NCI-H82 treated with DMSO at 0.1 percent for 48 hours (cell line): ENCODE results near the gene KRTAP10-7.
"Not testable (repeated sequence)": the region's sequence is repeated elsewhere in the genome, so short reads cannot be mapped to it uniquely, and the experiment has no call there.

Source experiments
- DNase-seq: peaks from one replicate; lab custom pipeline; 2025; ENCODE audit not compliant: unreplicated experiment; lab: John Stamatoyannopoulos, UW

KRTAP10-7 gene

DNA sequence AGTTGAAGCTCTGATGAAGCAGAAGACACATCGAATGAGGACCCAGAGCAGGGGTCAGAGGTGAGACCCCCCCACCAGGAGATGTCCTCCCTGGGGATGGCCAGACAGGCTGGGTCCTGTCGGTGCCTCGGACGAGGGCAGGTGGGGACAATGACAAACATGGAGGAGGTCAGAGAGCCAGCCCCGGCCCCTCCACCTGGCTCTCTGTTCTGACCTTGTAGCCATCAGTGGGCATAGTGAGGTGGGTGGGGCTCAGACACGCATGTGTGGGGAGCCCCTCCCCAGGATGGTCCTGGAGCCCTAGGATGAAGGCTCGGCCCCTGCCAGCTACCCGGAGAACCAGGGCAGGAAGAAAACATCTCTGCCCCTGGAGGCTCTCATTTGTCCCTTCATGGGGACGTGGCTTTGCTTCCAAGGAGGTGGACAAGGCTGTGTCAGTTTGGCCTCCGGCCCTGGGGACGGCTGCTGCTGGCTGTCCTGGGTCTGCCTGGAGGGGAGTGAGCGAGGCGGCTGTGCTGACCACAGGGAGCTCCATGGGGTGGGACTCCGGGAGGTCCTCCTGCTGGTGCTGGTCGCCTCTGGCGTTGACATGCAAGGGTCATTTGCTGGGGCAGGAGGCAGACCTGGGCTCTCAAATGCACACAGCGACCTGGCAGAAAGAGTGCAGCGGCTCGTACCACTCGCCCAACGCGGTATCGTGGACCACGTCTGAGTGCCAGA lies 10.7 kb upstream of the KRTAP10-7 start:
- DNase-seq, result no peak

DNA sequence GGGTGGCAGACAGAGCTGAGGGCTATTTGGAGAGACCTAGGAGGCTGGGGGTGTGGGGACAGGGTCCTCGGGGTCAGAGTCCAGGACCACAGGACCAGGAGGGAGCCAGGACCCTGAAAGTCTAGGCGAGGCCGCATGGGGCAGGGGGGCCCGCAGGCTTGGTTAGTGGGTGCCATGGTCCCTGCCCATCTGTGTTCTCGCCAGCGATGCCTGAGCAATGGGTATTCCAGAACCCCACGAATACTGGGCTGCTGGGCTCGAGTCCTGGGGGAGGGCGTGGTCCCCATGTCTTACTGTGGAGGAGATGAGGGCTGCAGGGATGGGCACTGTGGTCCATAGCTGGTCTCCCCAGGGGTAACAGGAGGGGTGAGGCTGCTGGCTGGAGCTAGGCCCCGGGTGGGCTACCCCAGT lies 10.1 kb upstream of the KRTAP10-7 start:
- DNase-seq, result no peak

DNA sequence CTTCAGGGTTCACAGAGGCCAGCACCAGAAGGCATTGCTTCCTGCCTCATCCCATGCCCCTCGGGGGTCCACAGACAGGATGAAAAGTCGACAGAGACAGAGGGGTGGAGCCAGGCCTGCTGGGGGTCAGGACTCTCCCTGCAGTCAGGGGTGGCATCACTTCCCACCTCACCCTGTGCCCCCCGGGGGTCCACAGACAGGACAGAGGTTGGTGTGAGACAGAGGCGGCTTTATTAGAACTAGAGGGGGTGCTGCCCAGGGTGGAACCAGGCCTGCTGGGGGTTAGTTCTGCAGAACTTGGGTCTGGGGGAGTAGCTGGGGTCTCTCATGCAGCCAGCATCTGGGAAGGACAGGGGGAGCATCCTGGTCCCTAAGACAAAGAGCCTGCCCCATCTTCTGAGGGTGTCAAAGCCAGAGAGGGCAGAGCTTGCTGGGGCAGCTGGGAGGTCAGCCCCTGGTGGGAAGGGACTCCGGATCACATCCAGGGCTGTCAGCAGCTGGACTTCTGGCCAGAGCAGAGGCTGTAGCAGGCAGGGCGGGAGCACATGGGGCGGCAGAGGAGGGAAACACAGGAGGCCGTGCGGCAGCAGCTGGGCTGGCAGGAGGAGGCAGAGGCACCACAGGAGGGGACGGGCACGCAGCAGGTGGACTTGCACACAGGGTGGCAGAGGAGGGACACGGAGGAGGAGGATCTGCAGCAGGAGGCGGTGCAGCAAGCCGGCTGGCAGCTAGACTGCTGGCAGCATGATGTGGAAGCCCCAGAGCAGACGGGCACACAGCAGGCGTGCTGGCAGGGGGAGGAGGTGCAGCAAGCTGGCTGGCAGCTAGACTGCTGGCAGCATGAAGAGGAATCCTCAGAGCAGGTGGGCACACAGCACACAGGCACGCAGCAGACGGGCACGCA lies 9.2 kb upstream of the KRTAP10-7 start:
- DNase-seq, result not testable (repeated sequence)

DNA sequence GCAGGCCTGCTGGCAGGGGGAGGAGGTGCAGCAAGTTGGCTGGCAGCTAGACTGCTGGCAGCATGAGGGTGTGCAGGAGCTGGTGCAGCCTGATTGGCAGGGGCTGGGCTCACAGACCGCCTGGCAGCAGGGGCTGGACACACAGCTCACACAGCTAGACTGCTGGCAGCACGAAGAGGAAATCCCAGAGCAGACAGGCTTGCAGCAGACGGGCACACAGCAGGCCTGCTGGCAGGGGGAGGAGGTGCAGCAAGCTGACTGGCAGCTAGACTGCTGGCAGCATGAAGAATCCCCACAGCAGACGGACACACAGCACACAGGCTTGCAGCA lies 8.6 kb upstream of the KRTAP10-7 start:
- DNase-seq, result not testable (repeated sequence)

- no peak for DNase-seq
Observed at GRCh38 chr21:44592446-44593311, 7.7 kb upstream of the KRTAP10-7 start, which contains the start of gene KRTAP10-6. KRTAP10-6 (minus strand) TSS chr21:44592505; CDS start chr21:44592484, 21 bp downstream.

- no peak for DNase-seq
Observed at GRCh38 chr21:44593598-44594405, 6.6 kb upstream of the KRTAP10-7 start.

- no peak for DNase-seq
Observed at GRCh38 chr21:44594406-44594916, 5.9 kb upstream of the KRTAP10-7 start.

DNA sequence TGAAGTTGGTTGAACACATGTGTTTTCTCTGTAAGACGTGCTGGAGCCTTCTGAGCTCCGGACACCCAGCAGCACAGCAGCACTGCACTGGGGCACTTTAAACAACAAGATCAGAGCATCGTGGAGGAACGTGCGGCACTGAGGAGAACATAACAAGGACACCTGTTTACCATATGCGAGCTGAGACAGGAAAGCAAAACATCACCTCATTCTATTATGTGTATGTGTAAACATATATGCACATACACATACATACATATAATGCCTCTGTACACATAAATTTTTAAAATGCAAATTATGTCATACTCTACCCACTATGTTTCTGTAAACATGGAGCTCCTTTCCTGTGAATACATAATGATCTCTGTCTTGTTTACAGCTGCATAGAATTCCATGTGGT lies 4.9 kb upstream of the KRTAP10-7 start:
- no peak for DNase-seq

DNA sequence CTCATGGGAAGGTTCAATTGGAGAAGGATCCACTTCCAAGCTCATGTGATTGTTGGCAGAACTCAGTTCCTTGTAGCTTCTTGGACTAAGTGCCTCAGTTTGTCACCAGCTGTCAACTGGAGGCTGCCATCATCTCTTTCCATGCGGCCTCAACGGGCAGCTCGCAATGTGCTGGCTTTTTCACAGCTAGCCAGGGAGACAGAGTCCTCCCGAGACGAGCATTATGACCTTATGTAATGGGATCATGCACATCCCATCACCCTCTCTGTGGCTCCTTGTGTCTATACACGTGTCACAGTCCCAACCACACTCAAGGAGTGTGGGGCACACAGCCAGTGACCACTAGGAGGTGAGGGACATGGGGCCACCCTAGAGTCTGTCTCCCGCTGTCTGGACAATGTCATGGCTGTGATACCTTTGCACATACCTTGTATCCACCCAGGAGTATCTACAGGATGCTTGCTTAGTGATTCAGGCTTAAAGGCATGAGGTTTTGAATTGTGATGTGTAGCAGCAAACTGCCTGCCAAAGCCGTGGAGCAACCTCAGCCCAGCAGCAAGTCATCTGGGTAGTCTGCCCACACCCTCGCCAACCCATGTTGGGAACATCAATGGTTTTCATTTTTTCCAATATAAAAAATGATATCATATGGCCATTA lies 4.2 kb upstream of the KRTAP10-7 start:
- no peak for DNase-seq

- DNase-seq, result no peak
Observed at GRCh38 chr21:44598061-44598460, 2.3 kb upstream of the KRTAP10-7 start.

- no peak for DNase-seq
Observed at GRCh38 chr21:44599264-44600029, 950 bp upstream of the KRTAP10-7 start.

DNA sequence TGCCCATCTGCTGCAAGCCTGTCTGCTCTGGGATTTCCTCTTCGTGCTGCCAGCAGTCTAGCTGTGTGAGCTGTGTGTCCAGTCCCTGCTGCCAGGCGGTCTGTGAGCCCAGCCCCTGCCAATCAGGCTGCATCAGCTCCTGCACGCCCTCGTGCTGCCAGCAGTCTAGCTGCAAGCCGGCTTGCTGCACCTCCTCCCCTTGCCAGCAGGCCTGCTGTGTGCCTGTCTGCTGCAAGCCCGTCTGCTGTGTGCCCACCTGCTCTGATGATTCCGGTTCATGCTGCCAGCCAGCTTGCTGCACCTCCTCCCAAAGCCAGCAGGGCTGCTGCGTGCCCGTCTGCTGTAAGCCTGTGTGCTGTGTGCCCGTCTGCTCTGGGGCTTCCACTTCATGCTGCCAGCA lies 694 bp downstream of the KRTAP10-7 start:
- not testable (repeated sequence) for DNase-seq

DNA sequence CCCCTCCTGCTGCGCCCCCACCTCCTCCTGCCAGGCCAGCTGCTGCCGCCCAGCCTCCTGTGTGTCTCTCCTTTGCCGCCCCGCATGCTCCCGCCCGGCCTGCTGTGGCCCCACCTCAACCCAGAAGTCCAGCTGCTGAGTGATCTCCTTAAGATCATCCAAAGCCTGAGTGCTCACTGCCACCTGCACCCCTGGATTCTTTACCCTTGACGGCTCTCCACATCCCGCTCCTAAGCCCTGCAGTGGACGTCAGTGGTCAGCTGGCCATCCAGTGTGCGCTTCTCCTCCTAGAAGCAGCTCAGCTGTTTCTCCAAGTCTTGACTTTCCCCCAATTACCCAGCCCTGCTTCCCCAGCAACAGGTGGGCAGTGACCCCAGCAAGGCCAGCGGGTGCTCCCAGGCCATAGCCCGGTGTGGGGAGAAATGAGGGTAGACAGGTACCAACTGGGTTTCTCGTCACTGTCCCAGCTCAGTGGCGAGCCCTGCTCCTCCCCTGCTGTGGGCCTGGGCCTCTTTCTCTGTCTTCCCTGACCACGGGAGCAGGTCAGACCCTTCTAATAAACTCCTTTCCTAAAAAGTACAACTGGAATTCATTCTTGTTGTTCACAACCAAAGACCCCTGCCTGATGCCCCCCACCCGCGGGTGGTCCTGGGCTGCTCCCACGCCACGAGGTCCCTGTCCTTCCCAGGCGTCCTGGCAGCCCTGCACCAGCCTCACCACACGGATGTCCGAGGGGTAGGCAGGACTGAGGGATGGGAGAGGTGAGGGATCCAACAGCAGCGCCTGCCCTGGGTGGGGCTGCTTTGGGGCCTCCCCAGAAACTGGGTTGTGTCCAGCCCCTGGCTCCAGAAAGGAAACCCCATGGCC lies 1.4 kb downstream of the KRTAP10-7 start:
- no peak for DNase-seq

- no peak for DNase-seq
Observed at GRCh38 chr21:44602463-44602850, 2.1 kb downstream of the KRTAP10-7 start.

DNA sequence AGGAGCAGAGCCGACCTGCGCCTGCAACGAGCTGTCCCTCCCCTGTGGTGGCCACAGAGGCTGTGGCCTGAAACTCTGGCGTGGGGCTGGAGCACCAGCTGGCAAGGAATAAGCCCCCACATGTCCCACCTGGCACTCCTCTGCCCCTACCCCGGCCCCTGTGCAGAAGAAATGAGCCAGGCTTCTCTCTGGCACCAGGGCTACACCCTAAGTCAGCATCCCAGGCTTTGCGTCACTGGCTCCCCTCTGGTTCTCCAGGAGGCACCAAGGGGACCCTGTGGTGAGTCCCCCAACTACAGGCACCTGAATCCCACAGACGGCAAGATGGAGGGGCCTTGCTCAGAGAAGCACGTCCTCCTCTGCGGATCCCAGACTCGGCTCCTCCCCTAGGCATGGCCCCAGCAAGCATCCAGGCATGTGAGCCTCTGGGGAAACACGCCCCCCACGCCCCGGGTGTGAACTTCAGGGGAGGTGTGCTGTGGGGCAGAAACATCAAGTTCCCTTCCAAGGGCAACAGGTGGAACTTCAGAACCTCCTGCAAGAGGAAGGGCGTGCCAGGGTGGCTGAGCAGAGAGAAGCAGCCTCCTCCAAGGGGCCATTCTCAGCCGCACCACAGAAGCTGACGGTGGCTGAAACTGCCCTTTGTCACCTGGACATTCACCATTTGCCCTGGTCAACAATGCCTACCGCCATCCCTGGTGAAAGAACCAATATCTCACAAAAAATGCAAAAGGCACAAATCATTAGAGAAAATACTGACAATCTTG lies 2.9 kb downstream of the KRTAP10-7 start:
- DNase-seq, result no peak

DNA sequence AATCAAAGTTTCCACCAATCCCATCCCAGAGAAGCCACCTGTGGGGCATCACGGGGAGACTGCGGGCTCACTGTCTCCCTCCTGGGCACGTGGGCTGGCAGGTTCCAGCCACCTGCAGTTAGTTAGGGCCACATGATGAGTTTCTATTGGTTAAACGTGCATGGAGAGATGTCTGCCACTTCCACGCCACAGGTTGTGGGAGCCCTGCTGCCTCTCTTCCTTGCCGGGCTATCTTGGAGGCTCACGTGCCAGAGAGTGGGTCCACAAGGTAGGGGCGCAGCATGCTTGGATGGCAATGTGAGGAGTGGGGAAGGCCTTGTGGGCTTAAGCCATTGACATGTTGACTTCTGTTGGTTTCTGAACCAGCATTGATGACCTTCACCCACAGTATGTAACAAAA lies 3.5 kb downstream of the KRTAP10-7 start:
- no peak for DNase-seq

DNA sequence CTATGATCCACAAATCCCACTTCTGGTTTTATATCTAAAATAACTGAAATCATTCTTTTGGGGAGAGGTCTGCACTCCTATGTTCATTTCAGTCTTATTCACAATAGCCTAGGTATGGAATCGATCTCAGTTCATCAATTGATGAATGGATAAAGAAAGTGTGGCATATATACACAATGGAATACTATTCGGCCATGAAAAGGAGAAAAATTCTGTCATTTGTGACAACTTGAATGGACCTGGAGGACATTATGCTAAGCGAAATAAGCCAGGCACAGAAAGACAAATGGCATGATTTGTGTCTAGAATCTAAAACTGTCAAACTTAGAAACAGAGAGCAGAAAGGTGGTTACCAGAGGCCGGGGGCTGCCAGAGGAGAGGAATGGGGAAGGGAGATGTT lies 6.1 kb downstream of the KRTAP10-7 start:
- no peak for DNase-seq
